Activated CD4-positive, alpha-beta memory T cell treated with anti-CD3 and anti-CD28 coated beads for 36 hours (primary cell): ENCODE measurements around the gene TCF7L1. TPM values are rescaled to one million over a fixed set of nuclear protein-coding genes. Genes with fewer than 3 reads are reported as not detected.

Experiments used
- CTCF ChIA-PET: fragments of 350-600 bp; sonication (Branson Sonifier 250); formaldehyde crosslinking; loops from one replicate; lab custom pipeline; 2021; ENCODE audit warnings: antibody characterized with exemption, inconsistent platforms; lab: Charles Lee
- POLR2A ChIA-PET: fragments of 350-600 bp; sonication (Branson Sonifier 250); formaldehyde crosslinking; loops from one replicate; lab custom pipeline; 2021; ENCODE audit warnings: antibody characterized with exemption; lab: Charles Lee
- DNase-seq: peaks from one replicate; pipeline ENCODE4 v3.0.0-alpha.2; 2020
- H3K27ac Mint-ChIP-seq: one replicate; pipeline ENCODE4 v1.8.0; 2021; ENCODE audit warnings: mixed read lengths
- H3K27me3 Mint-ChIP-seq: one replicate; pipeline ENCODE4 v1.8.0; 2021; ENCODE audit warnings: mixed read lengths
- H3K36me3 Mint-ChIP-seq: one replicate; pipeline ENCODE4 v1.8.0; 2021; ENCODE audit warnings: mixed read lengths
- H3K4me1 Mint-ChIP-seq: one replicate; pipeline ENCODE4 v1.8.0; 2021; ENCODE audit warnings: low read depth, mixed read lengths
- H3K4me3 Mint-ChIP-seq: one replicate; pipeline ENCODE4 v1.8.0; 2021; ENCODE audit warnings: mild to moderate bottlenecking, mixed read lengths
- H3K9me3 Mint-ChIP-seq: one replicate; pipeline ENCODE4 v1.8.0; 2021; ENCODE audit warnings: mixed read lengths
- intact Hi-C: fragments of 100-400 bp; cut with micrococcal nuclease; formaldehyde crosslinking; loops from one replicate; pipeline ENCODE4 v1.15.1; 2023
- total RNA-seq, 2 experiments: library from RNA; stranded (reverse); gene quantifications; one replicate each; pipeline ENCODE4 v1.2.3, GENCODE V29; 2021

The TCF7L1 gene
- total RNA-seq, 2 experiments from 2014 or later: 0.07 TPM; not detected in 1

- Mint-ChIP-seq H3K4me3 (no peak overlapping the region), H3K36me3 (no peaks in the 10 kb centered on the region), H3K9me3 (no peaks in the 10 kb centered on the region), H3K27ac (no peak overlapping the region), H3K27me3 (no peaks in the 10 kb centered on the region), H3K4me1 (no peaks in the 10 kb centered on the region)
- POLR2A ChIA-PET: no interaction called here
- CTCF ChIA-PET: interaction anchor here (0.6 to 1.4 kb wide), 5 partner anchors 9 to 69 kb away, joined by 3 to 7 read pairs (median 5); no protein-coding TSS in a partner anchor
- no peak for DNase-seq
- intact Hi-C loops: no loop called here
Measured at GRCh38 chr2:85254540-85255300, 121.5 kb downstream of the TCF7L1 start.

- Mint-ChIP-seq H3K27me3 (no peaks in the 10 kb centered on the region), H3K36me3 (no peaks in the 10 kb centered on the region), H3K9me3 (no peaks in the 10 kb centered on the region), H3K4me1 (no peaks in the 10 kb centered on the region), H3K4me3 (no peak overlapping the region), H3K27ac (no peak overlapping the region)
- ChIA-PET CTCF (interaction anchor here (0.6 to 1.4 kb wide), 5 partner anchors 10 to 70 kb away, joined by 3 to 7 read pairs (median 5); no protein-coding TSS in a partner anchor), POLR2A (no interaction called here)
- intact Hi-C loops: no loop called here
- DNase-seq: no peak
Measured at GRCh38 chr2:85255456-85255812, 122.2 kb downstream of the TCF7L1 start.

GRCh38 chr2:85255813-85256594 lies 122.8 kb downstream of the TCF7L1 start:
- intact Hi-C loops: no loop called here
- no peak for DNase-seq
- H3K27ac Mint-ChIP-seq: no peak overlapping the region
- POLR2A ChIA-PET: no interaction called here
- H3K9me3 Mint-ChIP-seq: no peaks in the 10 kb centered on the region
- CTCF ChIA-PET: interaction anchor here (1.3 to 2.0 kb wide), 3 partner anchors 10 to 44 kb away, joined by 5 to 12 read pairs (median 8); no protein-coding TSS in a partner anchor
- H3K36me3 Mint-ChIP-seq: no peaks in the 10 kb centered on the region
- H3K27me3 Mint-ChIP-seq: no peaks in the 10 kb centered on the region
- no peaks in the 10 kb centered on the region for H3K4me1 Mint-ChIP-seq
- no peak overlapping the region for H3K4me3 Mint-ChIP-seq

- Mint-ChIP-seq H3K4me1 (no peaks in the 10 kb centered on the region), H3K9me3 (no peaks in the 10 kb centered on the region), H3K27ac (no peak overlapping the region), H3K27me3 (no peaks in the 10 kb centered on the region), H3K4me3 (no peak overlapping the region), H3K36me3 (no peaks in the 10 kb centered on the region)
- ChIA-PET CTCF (interaction anchor here (0.6 to 2.0 kb wide), 5 partner anchors 9 to 191 kb away, joined by 3 to 12 read pairs (median 3); no protein-coding TSS in a partner anchor), POLR2A (no interaction called here)
- no peak for DNase-seq
- intact Hi-C loops: no loop called here
Measured at GRCh38 chr2:85257359-85257969, 124.3 kb downstream of the TCF7L1 start.

GRCh38 chr2:85257970-85258605 lies 124.9 kb downstream of the TCF7L1 start:
- H3K27me3 Mint-ChIP-seq: no peaks in the 10 kb centered on the region
- no peak overlapping the region for H3K27ac Mint-ChIP-seq
- no peak for DNase-seq
- no peaks in the 10 kb centered on the region for H3K9me3 Mint-ChIP-seq
- no peaks in the 10 kb centered on the region for H3K4me1 Mint-ChIP-seq
- H3K4me3 Mint-ChIP-seq: no peak overlapping the region
- no peaks in the 10 kb centered on the region for H3K36me3 Mint-ChIP-seq
- intact Hi-C loops: no loop called here
- ChIA-PET CTCF (interaction anchor here (0.6 to 1.6 kb wide), 4 partner anchors 9 to 191 kb away, joined by 3 to 8 read pairs (median 3); no protein-coding TSS in a partner anchor), POLR2A (no interaction called here)

- no peaks in the 10 kb centered on the region for H3K36me3 Mint-ChIP-seq
- H3K9me3 Mint-ChIP-seq: no peaks in the 10 kb centered on the region
- DNase-seq: no peak
- ChIA-PET CTCF (no interaction called here), POLR2A (no interaction called here)
- no peak overlapping the region for H3K27ac Mint-ChIP-seq
- H3K4me1 Mint-ChIP-seq: no peaks in the 10 kb centered on the region
- intact Hi-C loops: no loop called here
- H3K27me3 Mint-ChIP-seq: no peaks in the 10 kb centered on the region
- H3K4me3 Mint-ChIP-seq: no peak overlapping the region
Measured at GRCh38 chr2:85259101-85259590, 126.0 kb downstream of the TCF7L1 start.

GRCh38 chr2:85259879-85260278 lies 126.7 kb downstream of the TCF7L1 start:
- Mint-ChIP-seq H3K4me1 (no peaks in the 10 kb centered on the region), H3K27me3 (no peaks in the 10 kb centered on the region), H3K36me3 (no peaks in the 10 kb centered on the region), H3K4me3 (no peak overlapping the region), H3K9me3 (no peaks in the 10 kb centered on the region), H3K27ac (no peak overlapping the region)
- DNase-seq: no peak
- intact Hi-C loops: no loop called here
- POLR2A ChIA-PET: no interaction called here
- CTCF ChIA-PET: no interaction called here

- intact Hi-C loops: no loop called here
- H3K4me1 Mint-ChIP-seq: no peaks in the 10 kb centered on the region
- DNase-seq: no peak
- H3K27me3 Mint-ChIP-seq: no peaks in the 10 kb centered on the region
- no peaks in the 10 kb centered on the region for H3K9me3 Mint-ChIP-seq
- no peak overlapping the region for H3K27ac Mint-ChIP-seq
- POLR2A ChIA-PET: no interaction called here
- CTCF ChIA-PET: interaction anchor here (0.6 to 9.4 kb wide), 2 partner anchors 34 kb away, joined by 3 to 135 read pairs; no protein-coding TSS in a partner anchor
- no peak overlapping the region for H3K4me3 Mint-ChIP-seq
- H3K36me3 Mint-ChIP-seq: no peaks in the 10 kb centered on the region
Measured at GRCh38 chr2:85263591-85263990, 130.4 kb downstream of the TCF7L1 start.

GRCh38 chr2:85264471-85264870 lies 131.3 kb downstream of the TCF7L1 start:
- H3K27me3 Mint-ChIP-seq: no peaks in the 10 kb centered on the region
- no peak overlapping the region for H3K27ac Mint-ChIP-seq
- DNase-seq: no peak
- no peaks in the 10 kb centered on the region for H3K9me3 Mint-ChIP-seq
- intact Hi-C loops: no loop called here
- POLR2A ChIA-PET: no interaction called here
- no peaks in the 10 kb centered on the region for H3K36me3 Mint-ChIP-seq
- CTCF ChIA-PET: interaction anchor here (0.6 to 9.4 kb wide), 3 partner anchors 11 to 35 kb away, joined by 3 to 135 read pairs (median 14); no protein-coding TSS in a partner anchor
- H3K4me1 Mint-ChIP-seq: no peaks in the 10 kb centered on the region
- H3K4me3 Mint-ChIP-seq: no peak overlapping the region

- ChIA-PET POLR2A (no interaction called here), CTCF (interaction anchor here (0.7 to 9.4 kb wide), 5 partner anchors 9 to 195 kb away, joined by 4 to 135 read pairs (median 14); no protein-coding TSS in a partner anchor)
- DNase-seq: no peak
- H3K27ac Mint-ChIP-seq: no peak overlapping the region
- intact Hi-C loops: no loop called here
- no peaks in the 10 kb centered on the region for H3K36me3 Mint-ChIP-seq
- H3K4me3 Mint-ChIP-seq: no peak overlapping the region
- no peaks in the 10 kb centered on the region for H3K27me3 Mint-ChIP-seq
- no peaks in the 10 kb centered on the region for H3K9me3 Mint-ChIP-seq
- no peaks in the 10 kb centered on the region for H3K4me1 Mint-ChIP-seq
Measured at GRCh38 chr2:85265304-85265703, 132.1 kb downstream of the TCF7L1 start.
